Mesothelial cell of epicardium (in vitro differentiated cells): ENCODE measurements around the gene COA3. TPM values are rescaled to one million over a fixed set of nuclear protein-coding genes. Genes with fewer than 3 reads are reported as not detected.

ENCODE experiments used
- DNase-seq, 2 experiments: peaks; one replicate each; pipeline ENCODE4 v3.0.0; 2021; ENCODE audit warnings: low spot score in 2 of 2; ENCODE audit not compliant: unreplicated experiment in 2 of 2
- H3K27ac Mint-ChIP-seq: 2 replicates; pipeline ENCODE4 v1.8.0; 2021; ENCODE audit warnings: mixed read lengths
- H3K27me3 Mint-ChIP-seq: 2 replicates; pipeline ENCODE4 v1.8.0; 2021; ENCODE audit warnings: low read depth, mixed read lengths
- H3K36me3 Mint-ChIP-seq: 2 replicates; pipeline ENCODE4 v1.8.0; 2021; ENCODE audit warnings: mixed read lengths
- H3K4me1 Mint-ChIP-seq: 2 replicates; pipeline ENCODE4 v1.8.0; 2021; ENCODE audit warnings: mixed read lengths
- H3K4me3 Mint-ChIP-seq: 2 replicates; pipeline ENCODE4 v1.8.0; 2021; ENCODE audit warnings: mild to moderate bottlenecking, moderate library complexity, mixed read lengths
- H3K9me3 Mint-ChIP-seq: 2 replicates; pipeline ENCODE4 v1.8.0; 2021; ENCODE audit warnings: mixed read lengths
- total RNA-seq: library from RNA; stranded (reverse); gene quantifications from 3 replicates; pipeline ENCODE4 v1.2.1, GENCODE V29; 2021
- TF ChIP-seq, protein P1 (sequence below): fragments of 200-600 bp; sonication (generic); IDR thresholded peaks from one replicate; pipeline ENCODE4 v1.5.0; 2021; ENCODE audit warnings: antibody characterized with exemption; ENCODE audit not compliant: unreplicated experiment

COA3 gene
- total RNA-seq, 1 donor from 2014 or later: 52.4 TPM

DNA sequence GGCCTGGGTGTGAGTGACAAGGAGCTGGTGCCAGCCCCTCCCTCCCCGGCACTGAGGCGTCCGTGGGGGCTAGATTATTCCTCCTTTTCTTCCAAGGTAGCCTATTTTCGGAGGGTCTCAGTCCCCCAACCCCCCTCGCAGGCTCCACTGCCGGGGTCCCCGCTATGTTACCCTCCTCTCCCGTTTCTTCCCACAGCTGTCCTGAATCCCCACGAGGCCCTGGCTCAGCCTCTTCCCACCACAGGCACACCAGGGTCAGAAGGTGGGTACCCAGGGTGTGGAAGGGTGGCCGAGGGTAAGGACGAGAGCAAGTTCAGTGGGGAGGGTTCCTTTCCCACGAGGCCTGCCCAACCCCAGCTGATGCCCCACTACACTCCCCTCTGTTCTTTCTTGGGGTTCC lies 36.9 kb downstream of the COA3 start:
- peaks cover 24% of the 10 kb centered on the region for H3K4me1 Mint-ChIP-seq
- H3K4me3 Mint-ChIP-seq: peak overlapping the region; percentile 63
- TF ChIP-seq, protein P1, sequence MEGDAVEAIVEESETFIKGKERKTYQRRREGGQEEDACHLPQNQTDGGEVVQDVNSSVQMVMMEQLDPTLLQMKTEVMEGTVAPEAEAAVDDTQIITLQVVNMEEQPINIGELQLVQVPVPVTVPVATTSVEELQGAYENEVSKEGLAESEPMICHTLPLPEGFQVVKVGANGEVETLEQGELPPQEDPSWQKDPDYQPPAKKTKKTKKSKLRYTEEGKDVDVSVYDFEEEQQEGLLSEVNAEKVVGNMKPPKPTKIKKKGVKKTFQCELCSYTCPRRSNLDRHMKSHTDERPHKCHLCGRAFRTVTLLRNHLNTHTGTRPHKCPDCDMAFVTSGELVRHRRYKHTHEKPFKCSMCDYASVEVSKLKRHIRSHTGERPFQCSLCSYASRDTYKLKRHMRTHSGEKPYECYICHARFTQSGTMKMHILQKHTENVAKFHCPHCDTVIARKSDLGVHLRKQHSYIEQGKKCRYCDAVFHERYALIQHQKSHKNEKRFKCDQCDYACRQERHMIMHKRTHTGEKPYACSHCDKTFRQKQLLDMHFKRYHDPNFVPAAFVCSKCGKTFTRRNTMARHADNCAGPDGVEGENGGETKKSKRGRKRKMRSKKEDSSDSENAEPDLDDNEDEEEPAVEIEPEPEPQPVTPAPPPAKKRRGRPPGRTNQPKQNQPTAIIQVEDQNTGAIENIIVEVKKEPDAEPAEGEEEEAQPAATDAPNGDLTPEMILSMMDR: no peak
- H3K27me3 Mint-ChIP-seq: peaks cover 49% of the 10 kb centered on the region
- H3K9me3 Mint-ChIP-seq: no peaks in the 10 kb centered on the region
- peak overlapping the region; percentile 54 for H3K27ac Mint-ChIP-seq
- no peaks in the 10 kb centered on the region for H3K36me3 Mint-ChIP-seq
- no peak for DNase-seq

DNA sequence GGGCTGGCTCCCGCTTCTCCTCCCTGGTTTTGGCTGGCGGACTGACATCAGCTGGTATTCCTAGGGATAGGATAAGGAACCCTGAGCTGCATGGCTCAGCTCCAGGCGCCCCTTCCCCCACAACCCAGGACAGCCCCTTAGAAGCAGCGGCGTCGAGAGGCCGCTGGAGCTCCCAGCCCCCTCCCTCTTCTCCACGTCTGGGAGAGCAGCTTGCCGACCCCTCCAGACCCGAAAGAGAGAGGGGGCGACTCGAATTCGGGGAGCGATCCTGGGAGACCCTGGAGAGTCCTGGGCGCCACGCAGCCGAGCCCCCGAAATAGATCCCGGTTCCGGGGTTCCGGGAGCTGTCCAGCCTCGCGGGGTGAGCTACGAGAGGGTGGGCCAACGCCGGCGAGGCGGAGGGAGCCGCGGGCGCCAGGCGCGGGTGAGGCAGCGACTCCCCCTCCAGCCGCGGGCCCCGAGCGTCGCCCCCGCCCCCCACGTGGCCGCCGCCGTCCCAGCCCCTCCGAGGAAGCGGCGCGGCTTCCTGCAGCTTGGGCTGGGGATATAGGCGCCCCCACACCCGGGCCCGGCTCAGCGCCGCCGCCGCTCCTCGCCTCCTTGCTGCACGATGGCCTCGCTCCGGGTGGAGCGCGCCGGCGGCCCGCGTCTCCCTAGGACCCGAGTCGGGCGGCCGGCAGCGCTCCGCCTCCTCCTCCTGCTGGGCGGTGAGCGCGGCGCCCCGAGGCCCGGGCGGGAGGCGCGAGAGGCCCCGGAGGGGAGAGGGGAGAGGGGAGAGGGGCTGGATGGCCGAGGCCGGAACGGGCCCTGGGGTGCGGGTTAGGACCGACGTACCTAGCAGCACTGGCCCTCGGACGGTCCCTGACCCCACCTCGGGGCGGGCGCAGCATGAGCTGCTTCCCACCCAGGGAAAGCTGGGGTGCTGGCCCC lies 37.6 kb downstream of the COA3 start, which contains the start of gene RAMP2:
TSS of gene RAMP2 (plus strand) at position 576 of the 930 bp plus-strand sequence. CDS start at position 611, 35 bp downstream.
- TF ChIP-seq, protein P1: no peak
- peak within 1 kb of the TSS; percentile 69 for H3K4me3 Mint-ChIP-seq
- H3K36me3 Mint-ChIP-seq: no peaks in the 10 kb centered on the region
- DNase-seq: peak; percentile 44 to 62
- H3K4me1 Mint-ChIP-seq: peaks cover 24% of the 10 kb centered on the region
- peaks cover 54% of the 10 kb centered on the region for H3K27me3 Mint-ChIP-seq
- peak within 1 kb of the TSS; percentile 54 for H3K27ac Mint-ChIP-seq
- no peaks in the 10 kb centered on the region for H3K9me3 Mint-ChIP-seq

DNA sequence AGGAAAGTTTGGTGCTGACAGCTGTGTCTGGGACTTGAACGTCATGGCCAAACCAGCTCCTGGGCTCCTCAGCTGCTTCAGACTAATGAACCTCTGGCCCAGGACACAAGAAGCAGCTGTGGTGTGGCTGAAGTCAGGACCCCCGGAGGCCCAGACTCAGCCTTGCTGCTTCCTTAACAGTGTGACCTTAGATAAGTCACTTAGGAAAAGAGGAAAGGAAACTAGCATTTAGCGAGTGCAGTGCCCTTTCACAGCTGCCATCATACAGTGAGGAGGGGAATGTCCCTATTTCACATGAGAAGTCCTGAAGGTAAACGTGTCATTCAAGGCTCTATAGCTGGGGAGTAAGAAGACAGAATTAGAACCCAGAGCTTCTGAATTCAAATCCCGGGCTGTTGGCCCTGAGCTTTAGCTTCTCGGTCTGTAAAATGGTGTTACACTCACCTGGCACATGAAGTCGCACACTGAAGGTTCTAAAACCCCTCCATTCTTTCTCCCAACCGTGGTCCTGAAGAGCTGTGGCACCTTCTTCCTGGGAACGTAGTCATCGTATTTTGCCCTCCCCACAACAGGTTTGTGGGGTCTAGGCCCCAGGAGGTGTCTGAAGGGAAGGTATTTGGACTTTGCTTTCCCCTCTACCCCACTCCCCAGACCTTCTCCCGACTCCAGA lies 38.4 kb downstream of the COA3 start:
- H3K27ac Mint-ChIP-seq: no peak overlapping the region
- H3K4me1 Mint-ChIP-seq: peaks cover 24% of the 10 kb centered on the region
- H3K36me3 Mint-ChIP-seq: no peaks in the 10 kb centered on the region
- H3K27me3 Mint-ChIP-seq: peaks cover 53% of the 10 kb centered on the region
- no peak for DNase-seq
- no peaks in the 10 kb centered on the region for H3K9me3 Mint-ChIP-seq
- TF ChIP-seq, protein P1: no peak
- H3K4me3 Mint-ChIP-seq: peak overlapping the region; percentile 69

DNA sequence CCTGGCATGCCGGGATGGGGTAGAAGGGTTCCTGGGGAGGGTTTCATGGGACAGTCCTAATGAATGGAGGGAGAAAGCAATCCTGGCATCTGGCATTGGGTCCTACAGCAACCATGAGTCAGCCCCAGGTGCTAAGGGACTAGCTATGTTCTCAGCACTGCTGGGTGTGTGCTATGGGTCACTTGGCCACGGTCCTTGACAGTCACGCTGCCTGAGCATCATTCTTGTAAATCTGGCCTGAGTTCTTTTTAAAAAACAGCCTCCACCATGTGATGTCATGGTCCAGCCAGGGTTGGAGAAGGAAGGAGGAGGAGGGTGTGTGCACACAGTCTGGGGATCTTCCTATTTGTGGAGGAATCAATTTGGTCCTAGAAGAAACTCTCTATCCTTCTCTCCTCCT lies 43.7 kb downstream of the COA3 start:
- Mint-ChIP-seq H3K27me3 (peaks cover 40% of the 10 kb centered on the region), H3K27ac (no peak overlapping the region), H3K36me3 (no peaks in the 10 kb centered on the region), H3K9me3 (no peaks in the 10 kb centered on the region), H3K4me3 (no peak overlapping the region), H3K4me1 (no peaks in the 10 kb centered on the region)
- no peak for DNase-seq
- TF ChIP-seq, protein P1: no peak

DNA sequence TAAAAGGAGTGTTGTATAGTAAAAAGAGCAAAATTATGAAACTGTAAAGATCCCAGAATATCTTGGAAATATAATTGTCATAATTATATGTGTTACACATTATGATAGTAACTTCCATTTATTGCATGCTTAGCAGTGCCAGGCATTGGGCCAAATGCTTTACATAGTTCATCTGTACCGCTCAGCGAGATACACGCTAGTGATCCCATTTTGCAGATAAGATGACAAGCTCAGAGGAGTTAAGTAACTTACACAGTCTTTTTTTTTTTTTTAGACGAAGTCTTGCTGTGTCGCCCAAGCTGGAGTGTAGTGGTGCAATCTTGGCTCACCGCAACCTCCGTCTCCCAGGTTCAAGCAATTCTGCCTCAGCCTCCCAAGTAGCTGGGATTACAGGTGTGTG lies 46.9 kb downstream of the COA3 start:
- Mint-ChIP-seq H3K36me3 (no peaks in the 10 kb centered on the region), H3K27ac (no peak overlapping the region)
- no peak for DNase-seq

More for the DNA sequence above, 46.9 kb downstream of the COA3 start:
- peaks cover 27% of the 10 kb centered on the region for H3K27me3 Mint-ChIP-seq
- no peaks in the 10 kb centered on the region for H3K9me3 Mint-ChIP-seq
- H3K4me1 Mint-ChIP-seq: no peaks in the 10 kb centered on the region
- H3K4me3 Mint-ChIP-seq: no peak overlapping the region
- TF ChIP-seq, protein P1: no peak
